GM21367 (cell line): ENCODE results near the gene RBM17.
A peak's percentile ranks its signal among the peaks of the same experiment; 100 is the strongest.
"Not testable (repeated sequence)": the region's sequence is repeated elsewhere in the genome, so short reads cannot be mapped to it uniquely, and the experiment has no call there.

Source experiments
- ATAC-seq: cut with Tn5 transposase; IDR thresholded peaks from one replicate; pipeline ENCODE4 v1.9.1; 2021; ENCODE audit not compliant: unreplicated experiment

The RBM17 gene

DNA sequence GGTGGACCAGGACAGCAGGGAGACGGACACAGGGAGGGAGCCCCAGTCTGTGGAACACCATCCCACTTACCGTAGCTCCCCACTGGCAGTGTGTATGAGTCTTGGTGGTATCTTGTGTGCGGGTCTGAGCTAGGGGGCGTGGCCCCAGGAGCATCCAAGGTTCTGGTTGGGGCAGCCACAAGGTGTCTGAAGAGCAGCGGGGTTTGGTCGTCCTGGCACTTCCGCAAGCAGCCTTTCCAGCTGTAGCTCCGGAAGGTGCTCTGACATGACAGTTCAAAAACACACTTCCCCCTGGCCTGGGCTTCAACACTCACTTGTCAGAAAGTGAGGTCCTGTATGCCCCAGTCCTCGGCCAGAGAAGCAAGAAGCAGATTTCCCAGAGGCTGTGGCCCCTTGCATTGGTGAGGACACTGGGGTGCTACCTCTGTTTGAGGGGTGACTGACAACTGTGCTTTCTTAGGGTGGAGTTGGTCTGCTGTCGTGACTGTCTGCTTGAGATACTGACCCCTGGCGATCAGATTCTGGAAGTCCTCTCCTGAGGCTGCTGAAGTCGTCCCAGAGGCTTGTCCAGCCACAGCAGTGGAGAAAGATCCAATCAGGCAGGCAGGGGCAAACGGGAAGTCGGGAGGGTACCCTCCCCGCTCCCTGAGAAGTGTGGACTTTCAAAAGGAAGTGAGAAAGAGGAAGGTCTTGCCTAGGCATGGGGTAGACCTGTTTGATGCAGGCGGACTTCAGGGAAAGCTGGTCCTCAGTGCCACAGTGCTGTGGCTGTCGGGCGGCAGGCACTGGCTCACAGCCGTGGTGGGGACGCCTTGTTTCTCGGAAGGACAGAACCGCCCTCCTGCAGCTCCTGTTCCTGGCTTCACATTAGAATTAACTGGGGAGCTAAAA lies 62.5 kb downstream of the RBM17 start:
- peak; percentile 81 for ATAC-seq

- ATAC-seq, result no peak
Observed at GRCh38 chr10:6153845-6154244, 65.0 kb downstream of the RBM17 start.

DNA sequence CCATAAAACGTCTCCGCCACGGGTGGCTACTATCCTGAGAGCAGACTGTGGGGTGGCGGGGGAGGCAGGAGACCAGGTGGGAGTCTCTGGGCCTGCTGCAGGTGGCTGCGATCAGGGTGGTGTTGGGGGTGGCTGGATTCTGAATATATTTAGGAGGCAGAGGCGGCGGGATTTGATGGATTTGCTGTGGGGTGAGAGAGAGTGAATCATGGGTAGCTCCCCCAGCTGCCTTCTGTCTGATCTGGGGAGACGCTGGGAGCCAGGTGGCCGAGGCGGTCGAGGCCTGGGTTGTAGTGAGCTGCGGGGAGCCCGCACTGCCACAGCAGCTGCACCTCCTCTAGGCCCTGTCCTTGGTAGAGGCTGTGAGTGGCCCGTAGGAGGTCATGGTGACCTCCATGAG lies 65.7 kb downstream of the RBM17 start:
- no peak for ATAC-seq

- ATAC-seq, result no peak
Observed at GRCh38 chr10:6158276-6158675, 69.4 kb downstream of the RBM17 start.

- no peak for ATAC-seq
Observed at GRCh38 chr10:6161921-6162320, 73.1 kb downstream of the RBM17 start.

DNA sequence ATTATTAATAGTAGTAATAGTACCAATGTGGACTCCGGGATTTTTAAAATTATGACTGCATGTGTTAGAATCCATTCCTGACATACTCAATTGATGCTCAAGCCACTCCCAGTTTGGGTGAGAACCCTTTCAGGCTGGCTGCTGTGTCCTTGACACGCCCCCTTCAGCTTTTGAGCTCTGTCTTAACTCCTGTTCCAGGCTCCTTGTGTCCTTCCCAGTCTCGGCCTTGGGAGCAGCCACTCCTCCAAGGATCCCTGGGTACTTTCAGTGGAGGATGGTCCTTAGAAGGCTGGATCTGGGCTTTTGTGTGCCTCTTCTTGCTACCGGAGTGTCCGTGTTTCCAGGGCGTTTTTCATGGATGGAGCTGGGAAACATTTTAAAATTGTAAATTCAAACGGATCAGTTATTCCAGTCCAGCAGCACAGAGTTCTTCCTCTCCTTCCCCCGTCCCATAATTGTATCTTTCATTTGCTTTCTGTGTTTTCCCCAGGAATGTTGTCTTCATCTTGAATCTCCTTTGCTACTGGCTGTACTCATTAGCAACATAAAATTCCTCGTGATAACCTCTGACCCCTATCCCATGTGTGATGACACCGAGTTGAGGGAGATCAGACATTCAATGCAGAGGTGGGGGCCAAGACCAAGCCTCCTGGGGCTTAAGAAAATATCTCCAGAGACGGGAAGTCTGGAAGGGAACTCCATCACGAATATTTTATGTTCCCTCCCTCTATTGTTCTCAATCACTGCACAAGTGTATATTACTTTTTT lies 73.9 kb downstream of the RBM17 start:
- no peak for ATAC-seq

GRCh38 chr10:6163364-6164270 lies 74.8 kb downstream of the RBM17 start:
- peak; percentile 93 for ATAC-seq

DNA sequence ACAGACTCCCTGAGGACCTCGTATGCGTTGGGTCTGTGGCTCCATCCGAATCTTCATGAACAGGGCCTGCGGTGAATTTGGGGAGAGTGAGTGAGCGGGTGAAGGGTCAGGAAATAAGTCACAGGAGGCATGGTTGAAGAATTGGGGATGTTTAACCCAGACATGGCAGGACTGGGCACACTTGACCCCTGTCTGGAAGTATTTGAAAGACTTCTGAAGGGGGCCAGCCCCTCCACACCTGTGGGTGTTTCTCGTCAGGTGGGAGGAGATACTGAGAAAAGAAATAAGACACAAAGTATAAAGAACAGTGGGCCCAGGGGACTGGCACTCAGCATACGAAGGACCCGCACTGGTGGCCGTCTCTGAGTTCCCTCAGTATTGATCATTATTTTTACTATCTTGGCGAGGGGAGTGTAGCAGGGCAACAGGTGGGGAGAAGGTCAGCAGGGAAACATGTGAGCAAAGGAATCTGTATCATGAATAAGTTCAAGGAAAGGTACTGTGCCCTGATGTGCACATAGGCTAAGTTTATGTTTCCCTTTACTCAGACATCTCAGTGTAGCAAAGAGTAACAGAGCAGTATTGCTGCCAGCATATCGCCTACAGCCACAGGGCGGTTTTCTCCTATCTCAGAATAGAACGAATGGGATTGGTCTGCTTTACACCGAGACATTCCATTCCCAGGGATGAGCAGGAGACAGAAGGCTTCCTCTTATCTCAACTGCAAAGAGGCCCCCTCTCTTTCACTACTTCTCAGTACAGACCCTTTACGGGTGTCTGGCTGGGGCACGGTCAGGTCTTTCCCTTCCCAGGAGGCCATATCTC lies 75.6 kb downstream of the RBM17 start:
- no peak for ATAC-seq

- no peak for ATAC-seq
Observed at GRCh38 chr10:6165221-6165725, 76.4 kb downstream of the RBM17 start.

- not testable (repeated sequence) for ATAC-seq
Observed at GRCh38 chr10:6165933-6166332, 77.1 kb downstream of the RBM17 start.
